NCI-H1417 (cell line): ENCODE measurements around the gene P2RY2.

ENCODE experiments used
- DNase-seq, 3 experiments: peaks; one replicate each; lab custom pipeline; 2025; lab: John Stamatoyannopoulos, UW

The P2RY2 gene

GRCh38 chr11:73283276-73284000 lies 65.4 kb downstream of the P2RY2 start:
- no peak for DNase-seq

DNA sequence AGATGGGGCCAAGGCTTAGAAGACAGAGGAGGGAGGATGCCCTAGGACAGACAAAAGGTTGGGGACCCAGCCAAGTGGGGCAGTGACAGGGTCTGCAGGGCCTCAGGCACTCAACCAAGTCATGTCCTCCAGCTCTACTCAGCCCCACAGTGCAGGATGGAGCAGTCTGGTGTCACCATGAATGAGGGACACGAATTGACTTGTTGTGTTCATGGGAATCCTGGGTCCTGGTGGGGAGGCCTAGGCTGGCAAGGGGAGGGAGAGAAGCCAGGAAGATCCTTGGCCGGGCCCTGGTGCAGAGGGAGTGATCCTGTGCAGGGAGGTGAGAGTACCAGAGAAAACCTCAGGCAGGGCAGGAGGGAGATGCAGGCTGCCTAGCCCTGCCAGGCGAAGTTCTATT lies 66.0 kb downstream of the P2RY2 start:
- DNase-seq = no peak

- no peak for DNase-seq
These were observed 67.6 kb downstream of the P2RY2 start for GRCh38 chr11:73285721-73286120.
